Measurements from ENCODE around the gene GALNT2.

Gene GALNT2

GRCh38 chr1:230278376-230278775, 211.3 kb downstream of the GALNT2 start:
- H3K9me2 ChIP-seq (replicated peaks; ENCODE audit: low read depth, low read length) = no peaks in the 10 kb centered on the region
- no peak overlapping the region for H2AFZ ChIP-seq (ENCODE audit: low read length)
- no peaks in the 10 kb centered on the region for H3K27me3 ChIP-seq (ENCODE audit: insufficient read depth, low read length, poor library complexity, severe bottlenecking)
- H3K9me3 ChIP-seq (ENCODE audit: insufficient read depth, low read depth, low read length) = no peaks in the 10 kb centered on the region
- peaks cover 82% of the 10 kb centered on the region for H3K4me1 ChIP-seq (ENCODE audit: insufficient read depth, low read length, poor library complexity, severe bottlenecking)
- peak overlapping the region; percentile 71 for H3K4me2 ChIP-seq (ENCODE audit: low read depth, low read length, poor library complexity, severe bottlenecking)
- peaks cover 22% of the 10 kb centered on the region for H3F3A ChIP-seq (ENCODE audit: low read depth)
- peak overlapping the region; percentile 84 for H3K9ac ChIP-seq (ENCODE audit: low read depth, low read length, poor library complexity, severe bottlenecking)
- no peak for TF ChIP-seq EZH2phosphoT487 (IDR thresholded peaks at IDR 0.05; ENCODE audit: borderline replicate concordance)
- TF ChIP-seq, protein P1, sequence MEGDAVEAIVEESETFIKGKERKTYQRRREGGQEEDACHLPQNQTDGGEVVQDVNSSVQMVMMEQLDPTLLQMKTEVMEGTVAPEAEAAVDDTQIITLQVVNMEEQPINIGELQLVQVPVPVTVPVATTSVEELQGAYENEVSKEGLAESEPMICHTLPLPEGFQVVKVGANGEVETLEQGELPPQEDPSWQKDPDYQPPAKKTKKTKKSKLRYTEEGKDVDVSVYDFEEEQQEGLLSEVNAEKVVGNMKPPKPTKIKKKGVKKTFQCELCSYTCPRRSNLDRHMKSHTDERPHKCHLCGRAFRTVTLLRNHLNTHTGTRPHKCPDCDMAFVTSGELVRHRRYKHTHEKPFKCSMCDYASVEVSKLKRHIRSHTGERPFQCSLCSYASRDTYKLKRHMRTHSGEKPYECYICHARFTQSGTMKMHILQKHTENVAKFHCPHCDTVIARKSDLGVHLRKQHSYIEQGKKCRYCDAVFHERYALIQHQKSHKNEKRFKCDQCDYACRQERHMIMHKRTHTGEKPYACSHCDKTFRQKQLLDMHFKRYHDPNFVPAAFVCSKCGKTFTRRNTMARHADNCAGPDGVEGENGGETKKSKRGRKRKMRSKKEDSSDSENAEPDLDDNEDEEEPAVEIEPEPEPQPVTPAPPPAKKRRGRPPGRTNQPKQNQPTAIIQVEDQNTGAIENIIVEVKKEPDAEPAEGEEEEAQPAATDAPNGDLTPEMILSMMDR (conservative IDR thresholded peaks at IDR 0.05; ENCODE audit: low read length) = no peak
- peaks cover 71% of the 10 kb centered on the region for H3K36me3 ChIP-seq (ENCODE audit: insufficient read depth, low read length)
- peaks cover 48% of the 10 kb centered on the region for H3K79me2 ChIP-seq (ENCODE audit: insufficient read depth, low read length)
- H4K20me1 ChIP-seq (ENCODE audit: insufficient read depth, low read length, poor library complexity, severe bottlenecking) = no peaks in the 10 kb centered on the region
- H3K4me3 ChIP-seq (ENCODE audit: low read length, poor library complexity, severe bottlenecking) = peak overlapping the region; percentile 20

DNA sequence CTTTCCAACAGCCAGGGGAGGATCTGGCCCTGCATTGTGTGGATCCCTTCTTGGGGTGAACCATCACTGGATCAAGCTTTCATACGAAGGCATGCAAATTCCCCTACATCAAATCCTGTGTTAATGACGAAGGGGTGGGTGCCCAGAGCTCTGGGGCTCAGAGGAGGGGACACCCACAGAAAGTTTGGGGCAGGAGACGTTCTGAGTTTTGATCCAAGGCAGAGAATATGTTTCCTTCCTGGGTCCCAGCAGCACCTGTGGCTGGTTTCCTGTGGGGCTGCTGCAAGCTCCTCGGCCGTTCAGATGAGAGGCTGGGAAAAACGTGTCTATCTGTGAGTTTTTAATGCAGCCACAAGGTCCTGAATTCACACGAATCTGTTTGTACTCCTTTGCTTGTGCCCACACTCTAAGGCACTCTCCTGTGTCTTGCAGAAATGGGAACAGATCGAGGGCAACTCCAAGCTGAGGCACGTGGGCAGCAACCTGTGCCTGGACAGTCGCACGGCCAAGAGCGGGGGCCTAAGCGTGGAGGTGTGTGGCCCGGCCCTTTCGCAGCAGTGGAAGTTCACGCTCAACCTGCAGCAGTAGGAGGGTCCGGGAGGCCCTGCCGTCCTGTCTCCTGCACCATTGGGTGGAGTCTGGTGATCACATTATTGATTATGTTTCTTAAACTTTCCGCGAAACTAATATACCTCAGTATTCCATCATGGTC, 212.0 kb downstream of the GALNT2 start:
- Histone ChIP-seq H3K4me3 (ENCODE audit: low read length, poor library complexity, severe bottlenecking) (peak overlapping the region; percentile 20), H3K9me3 (ENCODE audit: insufficient read depth, low read depth, low read length) (no peaks in the 10 kb centered on the region), H3K27me3 (ENCODE audit: insufficient read depth, low read length, poor library complexity, severe bottlenecking) (no peaks in the 10 kb centered on the region), H3F3A (ENCODE audit: low read depth) (peaks cover 22% of the 10 kb centered on the region), H3K9ac (ENCODE audit: low read depth, low read length, poor library complexity, severe bottlenecking) (peak overlapping the region; percentile 84), H4K20me1 (ENCODE audit: insufficient read depth, low read length, poor library complexity, severe bottlenecking) (no peaks in the 10 kb centered on the region), H3K36me3 (ENCODE audit: insufficient read depth, low read length) (peaks cover 65% of the 10 kb centered on the region), H3K79me2 (ENCODE audit: insufficient read depth, low read length) (peaks cover 48% of the 10 kb centered on the region), H2AFZ (ENCODE audit: low read length) (no peak overlapping the region), H3K9me2 (replicated peaks; ENCODE audit: low read depth, low read length) (no peaks in the 10 kb centered on the region), H3K4me1 (ENCODE audit: insufficient read depth, low read length, poor library complexity, severe bottlenecking) (peaks cover 82% of the 10 kb centered on the region), H3K4me2 (ENCODE audit: low read depth, low read length, poor library complexity, severe bottlenecking) (peak overlapping the region; percentile 71)
- no peak for TF ChIP-seq EZH2phosphoT487 (IDR thresholded peaks at IDR 0.05; ENCODE audit: borderline replicate concordance)
- TF ChIP-seq, protein P1 (conservative IDR thresholded peaks at IDR 0.05; ENCODE audit: low read length) = no peak

GRCh38 chr1:230279583-230279945, 212.5 kb downstream of the GALNT2 start:
- no peaks in the 10 kb centered on the region for H3K27me3 ChIP-seq (ENCODE audit: insufficient read depth, low read length, poor library complexity, severe bottlenecking)
- peaks cover 64% of the 10 kb centered on the region for H3K36me3 ChIP-seq (ENCODE audit: insufficient read depth, low read length)
- no peaks in the 10 kb centered on the region for H3K9me2 ChIP-seq (replicated peaks; ENCODE audit: low read depth, low read length)
- peaks cover 83% of the 10 kb centered on the region for H3K4me1 ChIP-seq (ENCODE audit: insufficient read depth, low read length, poor library complexity, severe bottlenecking)
- H3K79me2 ChIP-seq (ENCODE audit: insufficient read depth, low read length) = peaks cover 48% of the 10 kb centered on the region; the same call in 1 of the 2 replicates
- peak overlapping the region; percentile 84 for H3K9ac ChIP-seq (ENCODE audit: low read depth, low read length, poor library complexity, severe bottlenecking)
- H3F3A ChIP-seq (ENCODE audit: low read depth) = peaks cover 22% of the 10 kb centered on the region
- H2AFZ ChIP-seq (ENCODE audit: low read length) = no peak overlapping the region
- peak overlapping the region; percentile 20 for H3K4me3 ChIP-seq (ENCODE audit: low read length, poor library complexity, severe bottlenecking)
- no peaks in the 10 kb centered on the region for H4K20me1 ChIP-seq (ENCODE audit: insufficient read depth, low read length, poor library complexity, severe bottlenecking)
- peak overlapping the region; percentile 71 for H3K4me2 ChIP-seq (ENCODE audit: low read depth, low read length, poor library complexity, severe bottlenecking)
- H3K9me3 ChIP-seq (ENCODE audit: insufficient read depth, low read depth, low read length) = no peaks in the 10 kb centered on the region
- TF ChIP-seq, protein P1 (conservative IDR thresholded peaks at IDR 0.05; ENCODE audit: low read length) = no peak
- no peak for TF ChIP-seq EZH2phosphoT487 (IDR thresholded peaks at IDR 0.05; ENCODE audit: borderline replicate concordance)
